AG10803 (cell line): ENCODE data around the gene CFAP52.

Experiments used
- DNase-seq: peaks from one replicate; pipeline ENCODE4 v3.0.0; 2010; ENCODE audit warnings: low read depth
- H3K4me3 ChIP-seq: 2 replicates; pipeline ENCODE4 v1.5.1; 2011; ENCODE audit warnings: mild to moderate bottlenecking, low read length, control low read depth
- TF ChIP-seq, protein P1 (sequence below): conservative IDR thresholded peaks from 2 replicates; pipeline ENCODE4 v1.5.1; 2011; ENCODE audit warnings: mild to moderate bottlenecking, low read length, control low read depth, inconsistent platforms

Gene CFAP52

DNA sequence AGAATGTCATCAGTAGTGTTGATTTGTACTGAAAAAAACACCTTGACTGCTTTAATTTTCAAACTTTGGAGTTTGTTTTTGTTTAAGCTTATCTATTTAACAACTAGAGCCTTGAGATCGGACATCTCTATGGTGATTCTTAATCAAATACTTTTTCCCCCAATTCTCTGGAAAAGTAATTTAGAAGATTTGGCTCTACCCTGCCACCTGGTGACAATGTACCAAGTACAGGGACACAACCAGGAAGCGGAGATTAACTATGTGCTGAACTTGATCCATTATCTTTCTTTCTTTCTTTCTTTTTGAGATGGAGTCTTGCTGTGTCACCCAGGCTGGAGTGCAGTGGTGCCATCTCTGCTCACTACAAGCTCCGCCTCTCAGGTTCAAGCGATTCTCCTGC lies 99.6 kb downstream of the CFAP52 start:
- no peak overlapping the region for H3K4me3 ChIP-seq
- TF ChIP-seq, protein P1, sequence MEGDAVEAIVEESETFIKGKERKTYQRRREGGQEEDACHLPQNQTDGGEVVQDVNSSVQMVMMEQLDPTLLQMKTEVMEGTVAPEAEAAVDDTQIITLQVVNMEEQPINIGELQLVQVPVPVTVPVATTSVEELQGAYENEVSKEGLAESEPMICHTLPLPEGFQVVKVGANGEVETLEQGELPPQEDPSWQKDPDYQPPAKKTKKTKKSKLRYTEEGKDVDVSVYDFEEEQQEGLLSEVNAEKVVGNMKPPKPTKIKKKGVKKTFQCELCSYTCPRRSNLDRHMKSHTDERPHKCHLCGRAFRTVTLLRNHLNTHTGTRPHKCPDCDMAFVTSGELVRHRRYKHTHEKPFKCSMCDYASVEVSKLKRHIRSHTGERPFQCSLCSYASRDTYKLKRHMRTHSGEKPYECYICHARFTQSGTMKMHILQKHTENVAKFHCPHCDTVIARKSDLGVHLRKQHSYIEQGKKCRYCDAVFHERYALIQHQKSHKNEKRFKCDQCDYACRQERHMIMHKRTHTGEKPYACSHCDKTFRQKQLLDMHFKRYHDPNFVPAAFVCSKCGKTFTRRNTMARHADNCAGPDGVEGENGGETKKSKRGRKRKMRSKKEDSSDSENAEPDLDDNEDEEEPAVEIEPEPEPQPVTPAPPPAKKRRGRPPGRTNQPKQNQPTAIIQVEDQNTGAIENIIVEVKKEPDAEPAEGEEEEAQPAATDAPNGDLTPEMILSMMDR: peak; percentile 44
- DNase-seq: no peak

DNA sequence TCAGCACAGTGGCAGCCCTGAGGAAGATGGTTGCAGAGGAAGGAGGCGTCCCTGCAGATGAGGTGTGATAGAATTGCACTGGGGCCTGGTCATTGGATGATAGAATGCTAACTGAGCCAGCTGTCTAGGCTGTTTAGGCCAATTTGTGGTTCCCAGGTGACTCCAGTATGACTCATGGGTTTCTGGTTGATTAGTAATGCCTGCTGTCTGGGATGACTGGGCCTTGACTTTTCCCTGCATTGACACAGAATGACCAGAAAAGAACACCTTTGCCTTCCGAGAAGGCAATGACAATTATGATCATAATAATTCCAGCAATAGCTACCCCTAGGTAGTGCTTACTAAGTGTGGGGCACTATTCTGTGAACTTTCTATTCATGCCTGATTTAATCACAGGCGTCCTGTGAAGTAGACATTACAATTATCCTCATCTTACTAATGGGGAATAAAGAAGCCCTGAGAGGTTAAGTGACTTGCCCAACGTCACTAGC lies 100.4 kb downstream of the CFAP52 start:
- TF ChIP-seq, protein P1: no peak
- DNase-seq: peak; percentile 52
- H3K4me3 ChIP-seq: no peak overlapping the region

DNA sequence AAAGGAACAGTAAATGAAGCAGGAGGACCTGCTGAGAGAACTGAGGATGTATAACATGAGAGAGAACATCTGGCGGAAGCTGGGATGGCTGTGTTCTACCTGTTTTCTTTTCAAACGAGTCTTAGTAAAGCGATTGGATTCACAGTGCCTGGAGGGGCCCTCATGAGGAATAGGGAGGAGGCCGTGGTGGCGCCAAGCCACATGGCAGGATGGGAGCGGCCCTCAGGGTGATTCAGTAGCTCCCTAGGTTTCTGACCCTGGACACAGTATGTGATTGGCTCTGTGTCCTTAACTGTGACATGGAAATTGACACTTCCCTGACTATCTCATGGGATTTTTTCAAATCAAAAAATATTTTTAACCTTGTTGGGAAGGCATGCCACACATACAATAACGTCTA lies 101.0 kb downstream of the CFAP52 start:
- DNase-seq: no peak
- no peak overlapping the region for H3K4me3 ChIP-seq
- TF ChIP-seq, protein P1: no peak

DNA sequence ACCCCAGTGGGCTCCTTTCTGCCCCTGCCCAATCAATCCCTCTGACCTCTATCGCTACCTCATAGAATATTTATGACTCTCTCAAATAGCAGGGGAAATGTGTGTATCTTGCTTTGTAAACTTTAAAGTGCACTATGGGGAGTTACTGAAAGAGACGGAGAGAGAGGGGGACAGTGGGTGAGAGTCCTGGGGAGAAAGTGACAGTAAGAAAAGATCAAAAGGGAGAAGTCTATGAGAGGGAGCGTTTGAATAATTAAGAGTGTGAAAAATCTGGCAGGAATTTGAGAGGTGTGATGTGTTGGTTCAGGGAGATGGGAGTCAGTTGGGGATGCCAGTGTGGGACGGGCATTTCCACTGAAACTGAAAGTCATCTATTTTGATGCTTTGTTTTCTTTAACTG lies 101.5 kb downstream of the CFAP52 start:
- no peak for DNase-seq
- H3K4me3 ChIP-seq: no peak overlapping the region
- TF ChIP-seq, protein P1: no peak

DNA sequence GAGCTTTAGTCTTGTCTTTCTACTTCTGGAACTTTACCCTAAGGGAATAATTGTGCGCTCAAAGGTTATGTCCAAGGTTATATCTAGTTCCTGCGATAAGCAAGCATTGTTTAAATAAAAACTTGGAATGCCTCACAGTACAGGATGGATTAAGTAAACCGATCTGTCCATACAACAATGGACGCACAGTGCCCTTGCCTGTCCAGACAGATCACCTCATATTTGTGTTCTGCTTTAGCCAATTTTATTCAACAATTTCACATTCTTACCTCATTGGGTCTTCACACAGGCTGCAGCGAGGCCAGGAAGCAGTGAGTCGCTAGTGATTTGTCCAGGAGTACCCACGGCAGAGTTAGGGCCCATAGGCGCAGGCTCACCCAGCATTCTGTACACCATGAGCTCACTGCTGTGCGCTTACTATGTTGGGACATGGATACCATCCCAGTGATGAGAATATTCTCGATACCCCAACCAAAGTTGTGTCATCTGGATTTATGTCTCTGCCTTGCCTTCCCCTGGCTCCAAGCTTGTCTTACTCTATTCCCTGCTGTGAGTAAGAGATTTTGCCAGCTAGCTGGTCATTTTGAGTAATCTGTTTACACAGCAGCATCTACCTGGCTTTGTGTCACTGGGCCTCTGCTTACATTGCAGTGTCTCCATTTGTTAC lies 108.6 kb downstream of the CFAP52 start:
- TF ChIP-seq, protein P1: no peak
- H3K4me3 ChIP-seq: no peak overlapping the region
- DNase-seq: no peak
